ENCODE results near the gene SPRR5. TPM values are rescaled to one million over a fixed set of nuclear protein-coding genes. Genes with fewer than 3 reads are reported as not detected.

SPRR5 gene
- total and polyA plus RNA-seq, 2 of the 4 experiments (the other 2 are of a cell fraction) = not detected

- in situ Hi-C loops (cut with MboI; ENCODE audit: low sequenced_read_pairs) (no loop called here), dilution Hi-C loops (cut with HindIII; ENCODE audit: low sequenced_read_pairs, unreplicated experiment) (no loop called here), intact Hi-C loops (cut with micrococcal nuclease) (no loop called here)
- no peaks in the 10 kb centered on the region for H3K9me3 ChIP-seq (ENCODE audit: control insufficient read depth, insufficient read depth, low read length)
- no peak overlapping the region for H4K5ac ChIP-seq (ENCODE audit: low read depth, low read length)
- POLR2A ChIA-PET (ENCODE audit: unreplicated experiment) = no interaction called here
- no peak overlapping the region for H3K4me3 ChIP-seq (ENCODE audit: insufficient read depth, low read depth, low read length)
- no peak overlapping the region for H4K8ac ChIP-seq (ENCODE audit: low read depth in 2 of 2, low read length in 2 of 2)
- H3K56ac ChIP-seq (ENCODE audit: extremely low read depth, insufficient read depth, low read length) = no peak overlapping the region
- no peak overlapping the region for H3K14ac ChIP-seq (replicated peaks; ENCODE audit: low read depth, low read length)
- no peak overlapping the region for H3K18ac ChIP-seq (ENCODE audit: low read depth, low read length)
- ATAC-seq (ENCODE audit: low read depth) (no peak), DNase-seq (no peak)
- H2AK5ac ChIP-seq (ENCODE audit: low read depth, low read length) = no peak overlapping the region
- no peak overlapping the region for H2BK20ac ChIP-seq (ENCODE audit: low read depth, low read length)
- no peak overlapping the region for H2BK5ac ChIP-seq (ENCODE audit: low read depth, low read length, poor library complexity, severe bottlenecking)
- no peak overlapping the region for H3K9ac ChIP-seq (ENCODE audit: low read depth, low read length)
- H3K79me1 ChIP-seq (ENCODE audit: low read depth in 1 of 2, low read length in 2 of 2) = no peaks in the 10 kb centered on the region
- TF ChIP-seq RCOR1 (IDR thresholded peaks at IDR 0.05; ENCODE audit: insufficient replicate concordance, low read length) (no peak), POLR2A (IDR thresholded peaks at IDR 0.05; ENCODE audit: low read depth, low read length) (no peak), BHLHE40 (IDR thresholded peaks at IDR 0.05; ENCODE audit: low read depth, low read length) (no peak), MAFK (IDR thresholded peaks at IDR 0.05; ENCODE audit: low read depth, low read length) (no peak)
- BruUV-seq (replicated peaks) = no TSS peak
- no peak overlapping the region for H3K27ac ChIP-seq (ENCODE audit: insufficient read depth, low read length)
- no peak overlapping the region for H2AFZ ChIP-seq (replicated peaks; ENCODE audit: low read length, poor library complexity)
- H3K23ac ChIP-seq (ENCODE audit: low read depth, low read length) = no peak overlapping the region
- H3K36me3 ChIP-seq (ENCODE audit: control insufficient read depth, insufficient read depth, low read length) = no peaks in the 10 kb centered on the region
- no peaks in the 10 kb centered on the region for H3K27me3 ChIP-seq (ENCODE audit: control insufficient read depth, insufficient read depth, low read length)
- H4K91ac ChIP-seq (ENCODE audit: insufficient read depth, low read depth, low read length) = no peak overlapping the region
- H2AK9ac ChIP-seq (replicated peaks; ENCODE audit: low read depth, low read length, poor library complexity) = no peak overlapping the region
- no peak overlapping the region for H3K4ac ChIP-seq (ENCODE audit: low read depth, low read length)
- no peaks in the 10 kb centered on the region for H4K20me1 ChIP-seq (ENCODE audit: insufficient read depth, low read length)
- CTCF ChIA-PET = no interaction called here
- no peak overlapping the region for H3K4me2 ChIP-seq (ENCODE audit: low read depth, low read length)
- H3K9me1 ChIP-seq (ENCODE audit: insufficient read depth, low read length) = no peaks in the 10 kb centered on the region
- WGBS, 2 experiments (ENCODE audit: extremely low coverage in 2 of 2, insufficient read length in 1 of 2) = 34% methylated on average over 2 of the region's 5 CpGs; no CpG with 5 or more reads in 1 of the 2 experiments
- no peaks in the 10 kb centered on the region for H3K4me1 ChIP-seq (ENCODE audit: control insufficient read depth, insufficient read depth, low read length)
- H2BK120ac ChIP-seq (ENCODE audit: low read depth, low read length) = no peak overlapping the region
- no peak overlapping the region for H2BK15ac ChIP-seq (ENCODE audit: low read depth, low read length)
Observed at GRCh38 chr1:152912900-152913299, 34.1 kb upstream of the SPRR5 start.

Data from IMR-90 (cell line).